K562 (cell line): ENCODE measurements around the gene NGDN.

Source experiments
- HDAC6 ChIP-seq: IDR thresholded peaks from 2 replicates; pipeline ENCODE4 v1.6.1; 2012; ENCODE audit warnings: low read depth, mild to moderate bottlenecking, control low read depth, inconsistent platforms, low read length, moderate library complexity
- MAFF ChIP-seq: IDR thresholded peaks from 2 replicates; pipeline ENCODE4 v1.6.1; 2012; ENCODE audit warnings: low read length, improper control_type of control experiment
- RAD21 ChIP-seq, 2 experiments: fragments of 250-450 bp in 1 of 2; fragments of 450-650 bp in 1 of 2; sonication (Bioruptor Pico) in 1 of 2; formaldehyde crosslinking in 1 of 2; IDR thresholded peaks in 1 of 2; conservative IDR thresholded peaks in 1 of 2; 2 replicates each; pipeline versions ENCODE4 v1.4.0 to v1.8.0; 2020 to 2022; ENCODE audit warnings: mild to moderate bottlenecking in 2 of 2, moderate library complexity in 1 of 2

DNA sequence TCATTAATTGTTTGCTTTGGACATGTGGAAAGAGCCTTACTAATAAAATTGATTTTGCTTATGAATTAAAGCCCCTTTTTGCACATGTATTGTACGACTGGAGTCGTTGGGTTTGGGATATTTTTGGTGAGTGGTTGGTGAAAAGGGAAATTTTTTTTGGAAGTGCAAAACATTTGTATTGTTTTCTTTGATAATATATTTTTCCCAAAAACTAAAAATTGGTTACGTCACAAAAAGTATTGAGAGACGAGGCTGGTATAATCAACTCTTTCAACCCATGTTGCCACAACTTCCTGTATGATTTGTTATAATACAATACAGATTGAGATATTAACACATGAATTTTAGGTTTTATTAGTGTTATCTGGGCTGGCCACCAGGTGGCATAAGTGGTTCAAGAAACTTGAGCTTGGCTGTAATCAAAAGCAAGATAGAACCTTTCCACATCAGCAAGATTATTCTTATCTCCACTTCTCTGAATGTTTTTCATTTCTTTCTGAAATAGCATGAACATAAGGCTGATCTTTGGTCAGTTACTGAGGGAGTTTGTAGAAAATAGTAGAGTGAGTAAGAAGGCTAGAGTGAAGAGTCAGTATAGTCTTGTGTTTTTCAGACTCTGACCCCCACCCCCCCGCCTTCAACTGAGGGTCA is 8.7 kb downstream of the NGDN start:
- TF ChIP-seq RAD21 (CRISPR knock-in tag; conservative IDR thresholded peaks at IDR 0.05 in 1 of 2, IDR thresholded peaks at IDR 0.05 in 1 of 2) (peak; percentile 67 to 77), HDAC6 (no peak), MAFF (no peak)
